HG03196 (cell line): Measurements from ENCODE around the gene KCTD13.
"Not testable (repeated sequence)": the region's sequence is repeated elsewhere in the genome, so short reads cannot be mapped to it uniquely, and the experiment has no call there.

Experiments
- ATAC-seq: cut with Tn5 transposase; IDR thresholded peaks from one replicate; pipeline ENCODE4 v1.9.1; 2021; ENCODE audit not compliant: unreplicated experiment

Gene KCTD13

DNA sequence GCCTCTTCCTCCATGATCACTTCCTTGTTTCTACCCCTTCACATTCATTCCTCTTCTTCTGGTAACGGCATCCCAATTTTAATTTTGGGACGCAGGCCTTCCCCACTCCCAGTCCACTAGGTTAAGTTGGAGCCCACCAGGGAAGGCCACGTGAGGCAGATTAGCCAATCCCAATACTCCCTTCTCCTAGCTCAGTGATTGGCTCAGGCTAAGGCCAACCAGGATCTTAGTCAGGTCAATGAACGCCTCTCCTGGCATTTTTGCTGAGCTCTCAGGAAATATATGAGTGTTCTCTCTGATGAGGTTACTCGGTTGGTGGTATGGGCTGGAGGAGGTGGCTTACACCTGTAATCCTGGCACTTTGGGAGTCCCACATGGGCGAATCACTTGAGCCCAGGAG is 42.0 kb downstream of the KCTD13 start:
- no peak for ATAC-seq

DNA sequence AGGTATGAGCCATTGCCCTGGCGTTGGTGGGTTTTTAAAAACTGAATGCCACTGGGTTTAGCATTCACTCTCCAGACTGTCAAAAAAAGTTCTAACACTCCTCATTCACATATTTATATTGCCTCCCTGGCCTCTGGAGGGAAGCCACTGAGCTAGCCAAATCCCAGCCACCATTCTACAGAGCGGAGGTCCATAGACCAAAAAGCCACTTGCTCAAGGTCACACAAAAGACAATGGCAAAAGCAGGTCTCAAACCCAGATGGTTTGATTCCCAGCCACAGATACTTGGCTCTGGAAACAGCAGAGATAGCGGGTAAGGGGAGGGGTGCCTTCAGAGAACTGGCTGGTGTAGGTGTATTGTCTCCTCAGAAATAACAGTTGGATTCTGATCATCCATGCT is 45.0 kb downstream of the KCTD13 start:
- no peak for ATAC-seq

DNA sequence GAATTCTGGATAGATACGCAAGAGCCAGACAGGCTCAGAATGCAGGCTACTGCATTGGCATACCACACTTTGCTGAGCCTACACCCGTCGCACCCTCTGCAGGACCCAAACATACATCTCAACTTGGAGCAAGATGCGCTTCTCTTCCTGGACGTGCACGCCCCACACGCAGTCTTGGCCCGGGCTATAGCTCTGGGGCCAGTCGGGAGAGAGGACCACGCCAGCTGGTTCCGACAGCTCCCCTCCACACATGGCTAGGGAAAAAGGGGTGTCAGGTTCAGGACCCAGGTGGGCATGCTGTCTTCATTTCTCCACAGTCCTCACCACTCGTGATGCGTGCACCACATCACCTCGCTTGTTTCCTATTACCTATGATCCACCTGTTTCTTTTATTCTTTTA is 47.9 kb downstream of the KCTD13 start:
- ATAC-seq = no peak

- ATAC-seq = no peak
Measured at GRCh38 chr16:29877266-29877961, 48.6 kb downstream of the KCTD13 start.

DNA sequence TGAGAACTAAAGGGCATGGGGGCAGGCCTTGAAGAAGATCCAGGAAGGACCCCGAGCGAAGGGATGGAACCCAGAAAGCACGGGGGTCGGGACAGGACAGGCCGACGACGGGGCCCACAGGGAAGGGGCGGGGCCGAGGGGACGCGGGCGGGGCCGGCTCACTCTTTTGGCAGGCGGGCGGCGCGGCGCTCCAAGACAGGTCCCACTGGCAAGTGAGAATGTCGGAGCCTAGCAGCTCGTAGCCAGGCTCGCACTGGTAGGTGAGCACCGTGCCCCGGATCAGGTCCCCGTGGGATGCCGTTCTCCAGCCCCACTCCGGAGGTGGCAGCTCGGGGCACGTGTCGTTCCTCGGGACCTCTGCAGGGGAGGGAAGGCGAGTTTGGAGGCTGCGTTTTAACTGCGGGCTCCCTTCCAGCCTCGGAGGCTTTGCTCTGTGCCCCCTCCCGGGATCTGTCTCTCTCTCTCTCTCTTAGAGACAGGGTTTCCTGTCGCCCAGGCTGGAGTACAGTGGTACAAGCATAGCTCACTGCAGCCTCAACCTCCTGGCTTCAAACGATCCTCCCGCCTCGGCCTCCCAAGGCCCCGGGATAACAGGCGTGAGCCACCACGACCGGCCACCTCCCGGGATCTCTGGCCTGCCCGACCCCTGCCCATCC is 49.3 kb downstream of the KCTD13 start:
- ATAC-seq = no peak

GRCh38 chr16:29876217-29876593 is 49.8 kb downstream of the KCTD13 start:
- ATAC-seq = no peak

- ATAC-seq = no peak
Measured at GRCh38 chr16:29875206-29875605, 50.8 kb downstream of the KCTD13 start.

GRCh38 chr16:29873319-29873718 is 52.7 kb downstream of the KCTD13 start:
- no peak for ATAC-seq

DNA sequence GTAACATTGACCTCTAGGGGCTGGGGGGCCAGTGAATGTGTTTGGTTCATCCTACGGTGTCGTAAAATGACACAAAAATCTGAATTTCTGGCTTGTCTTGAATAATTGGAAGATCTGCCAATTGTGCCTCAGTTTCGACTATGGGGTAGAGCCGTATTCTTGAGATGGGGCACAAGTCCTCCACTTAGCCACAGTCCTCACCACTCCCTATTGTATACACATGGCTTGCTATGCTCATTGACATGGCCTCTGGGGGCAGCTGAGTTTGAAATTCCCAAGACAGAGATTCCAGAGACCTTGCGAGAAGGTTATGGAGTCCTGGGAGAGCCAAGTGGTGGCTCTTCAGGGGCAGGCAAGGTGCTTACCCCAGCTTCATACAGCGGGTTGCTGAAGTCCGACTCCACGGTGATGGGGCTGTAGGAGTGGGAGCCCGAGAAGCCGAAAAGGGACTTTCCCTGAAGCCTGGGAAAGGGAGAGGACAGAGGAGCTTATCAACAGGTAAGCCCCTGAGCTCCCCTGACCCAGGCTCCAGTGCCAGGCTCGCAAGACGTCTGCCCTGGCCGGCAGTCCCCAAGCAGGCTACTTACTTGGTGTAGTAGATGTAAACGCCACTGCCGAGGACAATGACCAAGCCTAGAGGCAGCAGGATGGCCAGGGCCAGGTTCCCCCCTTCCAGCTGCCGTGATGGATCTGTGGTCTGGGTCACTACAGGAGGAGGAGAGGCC is 54.0 kb downstream of the KCTD13 start:
- no peak for ATAC-seq

DNA sequence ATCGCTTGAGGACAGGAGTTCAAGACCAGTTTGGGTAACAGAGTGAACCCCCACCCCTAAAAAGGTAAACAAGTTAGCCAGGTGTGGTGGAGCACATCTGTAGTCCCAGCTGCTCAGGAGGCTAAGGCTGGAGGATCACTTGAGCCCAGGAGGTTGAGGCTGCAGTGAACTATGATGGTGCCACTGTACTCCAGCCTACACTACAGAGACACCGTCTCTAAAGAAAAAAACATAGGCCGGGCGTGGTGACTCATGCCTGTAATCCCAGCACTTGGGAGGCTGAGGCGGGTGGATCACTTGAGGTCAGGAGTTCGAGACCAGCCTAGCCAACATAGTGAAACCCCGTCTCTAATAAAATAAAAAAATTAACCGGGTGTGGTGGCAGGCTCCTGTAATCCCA is 57.0 kb downstream of the KCTD13 start:
- ATAC-seq = not testable (repeated sequence)

GRCh38 chr16:29868396-29869009 is 57.5 kb downstream of the KCTD13 start:
- ATAC-seq = no peak

DNA sequence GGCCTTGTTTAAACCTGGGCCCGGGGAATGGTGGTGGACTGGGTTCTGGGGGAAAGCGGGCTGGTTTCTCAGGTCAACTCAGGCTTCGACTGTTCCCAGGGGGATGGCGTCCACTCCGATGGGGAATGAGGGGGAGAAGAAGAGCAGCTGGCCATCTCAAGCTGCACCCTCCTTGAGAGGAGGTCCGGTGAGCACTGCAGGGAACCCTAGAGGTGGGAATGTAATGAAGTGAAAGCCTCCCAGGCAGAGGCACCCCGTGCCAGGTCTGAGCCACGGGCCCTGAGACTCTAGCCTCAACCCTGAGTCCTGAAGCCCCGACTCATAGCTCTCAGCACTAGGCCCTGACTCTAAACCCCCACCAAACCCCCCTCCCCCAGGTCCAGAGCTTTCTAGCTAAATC is 61.8 kb downstream of the KCTD13 start:
- no peak for ATAC-seq

- no peak for ATAC-seq
Measured at GRCh38 chr16:29863669-29863984, 62.4 kb downstream of the KCTD13 start.

- ATAC-seq = peak; percentile 89
Measured at GRCh38 chr16:29862884-29863668, 63.0 kb downstream of the KCTD13 start, which contains the start of gene CDIPT. TSS of gene CDIPT (minus strand) at chr16:29863226. CDS start at chr16:29862857, 369 bp downstream.

GRCh38 chr16:29862383-29862883 is 63.6 kb downstream of the KCTD13 start:
- no peak for ATAC-seq

DNA sequence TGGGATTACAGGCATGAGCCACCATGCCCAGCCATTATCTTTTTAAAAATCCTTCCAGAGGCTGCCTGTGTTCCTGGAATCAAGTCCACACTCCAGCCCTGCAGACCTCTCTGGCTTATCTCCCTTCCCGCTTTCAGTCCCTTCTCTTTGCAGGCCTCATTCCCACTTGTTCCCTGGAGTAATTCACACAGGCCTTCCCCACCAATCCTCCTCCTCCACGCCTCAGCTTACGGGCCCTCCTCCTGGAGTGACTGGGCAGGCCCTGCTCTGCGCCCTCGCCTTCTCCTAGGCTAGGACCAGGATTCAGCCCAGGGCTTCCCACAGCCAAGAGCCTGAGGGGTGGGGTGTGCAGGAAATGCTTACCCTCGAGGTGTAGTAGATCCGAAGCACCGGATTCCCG is 65.8 kb downstream of the KCTD13 start:
- no peak for ATAC-seq

DNA sequence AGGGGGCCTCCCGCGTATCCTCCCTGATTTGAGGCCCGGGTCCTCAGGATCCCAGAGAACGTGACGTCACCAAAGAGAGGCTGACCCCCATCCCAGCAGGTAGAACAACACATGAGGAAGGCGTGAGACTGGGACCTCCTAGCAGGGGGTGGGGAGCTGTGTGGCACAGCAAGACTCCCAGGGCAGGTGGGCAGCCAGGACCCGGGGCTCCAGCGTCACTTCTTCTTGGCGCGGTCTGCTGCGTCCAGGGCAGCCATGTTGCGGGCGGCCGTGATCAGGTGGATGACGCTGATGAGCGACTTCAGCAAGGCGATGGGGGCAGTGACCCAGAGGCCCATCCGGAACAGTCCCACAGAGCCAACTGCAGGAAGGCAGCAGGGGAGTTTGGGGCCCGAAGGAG is 67.1 kb downstream of the KCTD13 start:
- ATAC-seq = no peak

DNA sequence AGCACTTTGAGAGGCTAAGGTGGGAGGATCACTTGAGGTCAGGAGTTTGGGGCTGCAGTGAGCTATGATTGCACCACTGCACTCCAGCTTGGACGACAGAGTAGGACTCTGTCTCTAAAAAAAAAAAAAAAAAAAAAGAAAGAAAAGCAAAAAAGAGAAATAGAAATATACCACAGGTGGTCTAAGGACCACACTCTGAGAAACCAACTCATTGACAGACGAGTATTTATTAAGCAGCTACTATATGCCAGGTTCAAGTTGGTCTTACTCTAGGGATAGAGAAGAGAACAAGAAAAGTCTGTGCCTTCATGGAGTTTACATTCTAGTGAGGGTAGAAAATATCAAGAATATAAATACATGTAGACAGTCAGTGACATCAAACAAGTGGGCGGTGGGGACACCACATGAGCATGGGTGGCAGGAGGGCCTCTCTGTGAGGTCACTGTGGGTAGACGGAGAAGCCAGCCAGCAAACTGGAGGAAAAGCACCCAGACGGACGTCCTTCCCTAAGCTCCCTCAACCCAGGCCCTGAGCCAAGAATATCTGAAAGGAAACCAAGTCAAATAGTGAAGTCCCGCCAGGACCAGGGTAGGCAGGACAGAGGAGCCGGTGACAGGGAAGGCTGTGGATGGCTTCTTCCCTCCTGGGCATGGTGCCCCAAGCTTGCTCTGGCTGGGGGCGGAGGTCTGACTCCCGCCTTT is 67.7 kb downstream of the KCTD13 start:
- no peak for ATAC-seq

DNA sequence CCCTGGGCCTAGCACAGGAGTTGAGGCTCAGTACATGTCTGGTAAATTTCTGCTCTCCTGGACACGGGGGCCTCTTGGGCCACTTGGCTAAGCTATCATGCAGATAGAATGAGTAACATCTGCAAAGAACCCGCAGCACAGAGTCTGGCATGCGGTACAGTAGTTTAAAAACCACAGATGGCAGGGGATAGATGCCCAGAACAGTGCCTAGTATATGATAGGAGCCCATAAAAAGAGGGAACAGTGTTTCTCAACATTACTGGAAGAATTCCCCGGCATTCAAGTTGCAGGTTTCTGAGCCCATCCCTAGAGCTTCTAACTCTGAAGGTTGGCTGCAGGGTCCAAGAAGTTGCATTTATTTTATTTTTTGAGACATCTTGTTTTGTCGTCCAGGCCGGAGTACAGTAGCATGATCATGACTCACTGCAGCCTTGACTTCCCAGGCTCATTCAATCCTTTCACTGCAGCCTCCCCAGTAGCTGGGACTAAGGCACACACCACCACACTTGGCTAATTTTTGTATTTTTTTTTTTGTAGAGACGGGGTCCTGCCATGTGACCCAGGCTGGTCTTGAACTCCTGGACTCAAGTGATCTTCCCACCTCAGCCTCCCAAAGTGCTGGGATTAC is 68.8 kb downstream of the KCTD13 start:
- ATAC-seq = no peak
